ENCODE data around the gene POU4F3.

The POU4F3 gene

DNA sequence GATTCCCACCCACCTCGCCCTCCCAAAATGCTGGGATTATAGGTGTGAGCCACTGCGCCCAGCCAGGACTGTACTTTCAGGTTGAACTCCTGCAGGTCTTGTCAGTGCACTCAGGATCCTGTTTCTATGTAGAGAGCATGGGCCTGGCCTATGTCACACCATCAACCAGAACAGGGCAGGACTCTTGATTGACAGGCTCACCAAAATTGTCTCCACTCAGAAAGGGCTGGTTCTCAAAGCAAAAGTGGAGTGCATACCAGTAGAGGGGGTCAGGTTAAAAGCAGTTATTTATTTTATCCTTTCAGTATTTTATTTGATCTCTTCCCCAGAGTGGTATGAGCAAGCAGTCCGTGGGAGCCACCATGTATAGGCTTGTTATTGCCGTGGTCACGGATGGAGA is 27.4 kb upstream of the POU4F3 start:
- Histone ChIP-seq H3K4me1 (ENCODE audit: control insufficient read depth, insufficient read depth, low read length) (no peaks in the 10 kb centered on the region), H3K36me3 (ENCODE audit: control insufficient read depth, insufficient read depth, low read length) (no peaks in the 10 kb centered on the region), H3K4me3 (ENCODE audit: insufficient read depth, low read depth, low read length) (no peak overlapping the region), H3K27ac (ENCODE audit: insufficient read depth, low read depth, low read length, poor library complexity, severe bottlenecking) (no peak overlapping the region), H3K9me3 (ENCODE audit: control insufficient read depth, low read length) (no peaks in the 10 kb centered on the region), H3K27me3 (ENCODE audit: control insufficient read depth, insufficient read depth, low read length, poor library complexity, severe bottlenecking) (no peaks in the 10 kb centered on the region)
- 89 to 95% methylated on average over 5 of the region's 5 CpGs for WGBS, 2 experiments

- H3K4me3 ChIP-seq (ENCODE audit: insufficient read depth, low read depth, low read length): no peak overlapping the region
Observed at GRCh38 chr5:146313027-146313426, 25.6 kb upstream of the POU4F3 start.

DNA sequence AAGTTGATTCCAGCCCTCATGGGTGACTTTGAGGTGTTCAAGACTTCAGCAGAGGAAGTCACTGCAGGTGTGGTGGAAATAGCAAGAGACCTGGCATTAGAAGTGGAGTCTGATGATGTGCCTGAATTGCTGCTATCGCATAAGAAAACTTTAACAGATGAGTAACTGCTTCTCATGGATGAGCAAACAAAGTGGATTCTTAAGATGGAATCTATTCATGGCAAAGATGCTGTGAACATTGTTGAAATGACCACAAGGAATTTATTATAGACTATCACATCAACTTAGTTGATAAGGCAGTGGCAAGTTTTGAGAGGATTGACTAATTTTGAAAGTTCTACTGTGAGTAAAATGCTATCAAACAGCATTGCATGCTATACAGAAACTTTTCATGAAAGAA is 17.1 kb upstream of the POU4F3 start:
- H3K36me3 ChIP-seq (ENCODE audit: control insufficient read depth, insufficient read depth, low read length): no peaks in the 10 kb centered on the region
- no peak overlapping the region for H3K27ac ChIP-seq (ENCODE audit: insufficient read depth, low read depth, low read length, poor library complexity, severe bottlenecking)
- H3K4me1 ChIP-seq (ENCODE audit: control insufficient read depth, insufficient read depth, low read length): no peaks in the 10 kb centered on the region
- H3K9me3 ChIP-seq (ENCODE audit: control insufficient read depth, low read length): no peaks in the 10 kb centered on the region
- no peak overlapping the region for H3K4me3 ChIP-seq (ENCODE audit: insufficient read depth, low read depth, low read length)
- H3K27me3 ChIP-seq (ENCODE audit: control insufficient read depth, insufficient read depth, low read length, poor library complexity, severe bottlenecking): no peaks in the 10 kb centered on the region
- WGBS, 2 experiments: 91 to 92% methylated on average over 1 of the region's 1 CpG

More at GRCh38 chr5:146313027-146313426, 25.6 kb upstream of the POU4F3 start:
- Histone ChIP-seq H3K36me3 (ENCODE audit: control insufficient read depth, insufficient read depth, low read length) (no peaks in the 10 kb centered on the region), H3K9me3 (ENCODE audit: control insufficient read depth, low read length) (no peaks in the 10 kb centered on the region), H3K4me1 (ENCODE audit: control insufficient read depth, insufficient read depth, low read length) (no peaks in the 10 kb centered on the region), H3K27ac (ENCODE audit: insufficient read depth, low read depth, low read length, poor library complexity, severe bottlenecking) (no peak overlapping the region), H3K27me3 (ENCODE audit: control insufficient read depth, insufficient read depth, low read length, poor library complexity, severe bottlenecking) (no peaks in the 10 kb centered on the region)
- WGBS, 2 experiments: 65 to 68% methylated on average over 7 of the region's 7 CpGs

DNA sequence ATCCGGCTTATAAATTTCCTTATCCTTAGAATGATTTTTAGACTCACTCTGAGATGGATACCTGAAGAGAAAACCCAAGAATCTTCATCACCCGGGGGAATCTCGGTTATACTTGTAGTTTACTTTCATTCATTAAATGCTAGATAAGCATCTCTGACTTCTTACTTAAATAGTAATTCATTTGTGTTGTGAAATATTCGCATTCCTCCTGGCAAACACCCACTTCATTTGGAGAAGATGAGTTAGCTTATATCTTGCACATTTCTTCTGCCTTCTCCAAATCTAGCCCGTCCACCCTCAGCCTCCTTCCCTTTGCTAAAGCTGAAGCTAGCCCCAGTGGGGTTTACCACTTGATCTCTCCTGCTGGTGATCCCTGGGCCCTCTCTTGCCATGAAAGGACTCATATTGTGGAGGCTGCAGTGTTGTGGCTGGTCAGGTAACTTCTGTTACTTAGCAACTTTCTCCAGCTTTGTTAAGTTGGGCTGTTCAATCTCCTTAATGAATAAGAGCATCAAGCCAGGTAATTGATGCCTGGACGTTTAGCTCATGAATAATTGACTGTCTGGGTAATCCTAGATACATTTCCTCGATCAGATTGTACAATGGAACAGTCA is 11.3 kb upstream of the POU4F3 start:
- peaks cover 10% of the 10 kb centered on the region for H3K27me3 ChIP-seq (ENCODE audit: control insufficient read depth, insufficient read depth, low read length, poor library complexity, severe bottlenecking)
- H3K4me3 ChIP-seq (ENCODE audit: insufficient read depth, low read depth, low read length): no peak overlapping the region
- H3K4me1 ChIP-seq (ENCODE audit: control insufficient read depth, insufficient read depth, low read length): peaks cover 4% of the 10 kb centered on the region
- H3K9me3 ChIP-seq (ENCODE audit: control insufficient read depth, low read length): no peaks in the 10 kb centered on the region
- WGBS, 2 experiments: 88 to 90% methylated on average over 5 of the region's 7 CpGs
- no peak overlapping the region for H3K27ac ChIP-seq (ENCODE audit: insufficient read depth, low read depth, low read length, poor library complexity, severe bottlenecking)
- no peaks in the 10 kb centered on the region for H3K36me3 ChIP-seq (ENCODE audit: control insufficient read depth, insufficient read depth, low read length)

- Histone ChIP-seq H3K9me3 (ENCODE audit: control insufficient read depth, low read length) (no peaks in the 10 kb centered on the region), H3K4me1 (ENCODE audit: control insufficient read depth, insufficient read depth, low read length) (peaks cover 4% of the 10 kb centered on the region), H3K27ac (ENCODE audit: insufficient read depth, low read depth, low read length, poor library complexity, severe bottlenecking) (no peak overlapping the region), H3K36me3 (ENCODE audit: control insufficient read depth, insufficient read depth, low read length) (no peaks in the 10 kb centered on the region), H3K4me3 (ENCODE audit: insufficient read depth, low read depth, low read length) (no peak overlapping the region), H3K27me3 (ENCODE audit: control insufficient read depth, insufficient read depth, low read length, poor library complexity, severe bottlenecking) (peaks cover 16% of the 10 kb centered on the region)
- WGBS, 2 experiments: 75 to 100% methylated on average over 1 of the region's 1 CpG
Observed at GRCh38 chr5:146327989-146328388, 10.7 kb upstream of the POU4F3 start.

DNA sequence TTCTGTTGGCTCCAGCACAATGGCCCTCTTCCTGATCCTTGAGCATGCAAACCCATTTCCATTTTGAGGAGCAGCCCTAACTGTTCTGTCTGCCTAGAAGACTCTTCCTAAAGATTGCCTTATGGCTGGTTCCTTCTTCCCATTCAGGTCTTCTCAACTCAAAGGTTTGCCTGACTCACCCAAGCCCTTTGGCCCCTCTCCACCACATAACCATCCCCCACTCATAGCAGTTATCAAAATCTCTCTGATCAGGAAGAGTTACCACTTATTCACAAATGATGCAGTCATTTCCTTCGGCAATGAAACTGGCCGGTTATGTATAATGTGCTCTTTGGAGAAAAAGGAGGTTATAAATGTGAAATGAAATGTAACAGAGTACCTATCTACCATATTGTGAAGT is 8.9 kb upstream of the POU4F3 start:
- H3K36me3 ChIP-seq (ENCODE audit: control insufficient read depth, insufficient read depth, low read length): no peaks in the 10 kb centered on the region
- peaks cover 33% of the 10 kb centered on the region for H3K27me3 ChIP-seq (ENCODE audit: control insufficient read depth, insufficient read depth, low read length, poor library complexity, severe bottlenecking)
- peaks cover 14% of the 10 kb centered on the region for H3K4me1 ChIP-seq (ENCODE audit: control insufficient read depth, insufficient read depth, low read length)
- H3K4me3 ChIP-seq (ENCODE audit: insufficient read depth, low read depth, low read length): no peak overlapping the region
- no peak overlapping the region for H3K27ac ChIP-seq (ENCODE audit: insufficient read depth, low read depth, low read length, poor library complexity, severe bottlenecking)
- WGBS, 2 experiments: 100% methylated on average over 2 of the region's 2 CpGs; no CpG with 5 or more reads in 1 of the 2 experiments
- H3K9me3 ChIP-seq (ENCODE audit: control insufficient read depth, low read length): no peaks in the 10 kb centered on the region

DNA sequence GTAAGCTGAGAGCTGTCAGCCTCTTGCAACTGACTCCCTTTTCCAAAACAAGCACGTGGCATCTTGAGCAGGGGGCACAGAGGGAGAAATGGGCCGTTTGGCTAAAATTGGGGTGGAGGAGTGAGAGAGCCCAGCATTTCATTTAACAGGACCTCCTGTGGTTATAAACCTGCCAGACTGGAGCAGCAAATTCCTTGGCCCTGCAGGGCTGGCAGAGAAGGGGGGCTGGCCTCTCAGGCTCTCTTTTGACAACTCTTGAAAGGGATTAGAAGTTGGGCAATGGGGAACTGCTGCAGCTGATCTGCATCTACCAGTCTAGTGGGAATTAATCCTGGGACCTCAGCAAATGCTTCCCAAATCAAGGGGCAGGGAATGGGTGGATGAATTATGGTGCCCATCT is 7.2 kb upstream of the POU4F3 start:
- Histone ChIP-seq H3K4me3 (ENCODE audit: insufficient read depth, low read depth, low read length) (no peak overlapping the region), H3K27me3 (ENCODE audit: control insufficient read depth, insufficient read depth, low read length, poor library complexity, severe bottlenecking) (peaks cover 50% of the 10 kb centered on the region), H3K36me3 (ENCODE audit: control insufficient read depth, insufficient read depth, low read length) (no peaks in the 10 kb centered on the region), H3K27ac (ENCODE audit: insufficient read depth, low read depth, low read length, poor library complexity, severe bottlenecking) (no peak overlapping the region), H3K4me1 (ENCODE audit: control insufficient read depth, insufficient read depth, low read length) (peaks cover 14% of the 10 kb centered on the region), H3K9me3 (ENCODE audit: control insufficient read depth, low read length) (no peaks in the 10 kb centered on the region)
- WGBS, 2 experiments: 0 to 6% methylated on average over 1 to 2 of the region's 2 CpGs

DNA sequence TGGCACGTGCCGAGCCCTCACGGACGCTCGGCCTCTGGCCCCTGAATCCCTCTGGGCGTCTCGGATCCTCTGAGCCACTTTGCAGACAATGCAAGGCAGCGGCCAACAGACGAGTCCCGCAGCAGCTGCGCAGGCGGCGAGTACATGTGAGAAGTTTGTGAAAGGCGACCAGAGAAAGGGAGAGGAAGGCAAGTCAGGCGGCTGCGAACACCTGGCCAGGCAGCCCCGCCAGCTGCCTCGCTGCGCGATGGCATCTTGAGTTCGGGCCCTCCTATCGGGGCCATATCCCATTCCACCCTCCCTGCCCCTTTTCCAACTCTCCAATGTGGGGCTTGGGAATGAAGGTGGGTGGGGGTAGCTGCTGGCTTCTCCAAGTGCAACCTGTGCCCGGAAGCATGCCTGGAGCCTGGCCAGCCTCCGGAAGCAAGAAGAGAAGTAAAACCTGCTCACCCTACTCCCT is 4.5 kb upstream of the POU4F3 start:
- H3K27me3 ChIP-seq (ENCODE audit: control insufficient read depth, insufficient read depth, low read length, poor library complexity, severe bottlenecking): peaks cover 77% of the 10 kb centered on the region
- 14 to 18% methylated on average over 18 to 24 of the region's 24 CpGs for WGBS, 2 experiments
- peaks cover 14% of the 10 kb centered on the region for H3K4me1 ChIP-seq (ENCODE audit: control insufficient read depth, insufficient read depth, low read length)
- H3K36me3 ChIP-seq (ENCODE audit: control insufficient read depth, insufficient read depth, low read length): no peaks in the 10 kb centered on the region
- no peak overlapping the region for H3K27ac ChIP-seq (ENCODE audit: insufficient read depth, low read depth, low read length, poor library complexity, severe bottlenecking)
- no peaks in the 10 kb centered on the region for H3K9me3 ChIP-seq (ENCODE audit: control insufficient read depth, low read length)
- no peak overlapping the region for H3K4me3 ChIP-seq (ENCODE audit: insufficient read depth, low read depth, low read length)

DNA sequence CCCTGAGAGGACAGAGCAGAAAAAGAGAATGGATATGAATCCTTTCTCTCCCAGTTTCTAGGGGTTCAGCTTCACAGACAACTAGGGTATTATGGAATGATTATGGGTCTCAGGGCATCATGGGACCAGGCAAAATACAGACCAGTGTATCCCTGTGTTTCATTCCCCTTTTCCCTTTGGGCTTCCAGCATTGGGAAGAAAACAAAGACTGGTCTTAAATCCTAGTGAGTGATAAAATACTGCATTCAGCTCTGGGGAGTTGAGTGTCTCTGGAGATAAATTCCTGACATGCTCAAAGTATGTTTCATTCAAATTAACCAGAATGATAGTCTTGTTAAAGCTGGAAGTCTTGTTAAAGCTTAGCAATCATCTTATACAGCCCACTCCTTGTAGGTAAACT is 2.4 kb upstream of the POU4F3 start:
- no peaks in the 10 kb centered on the region for H3K9me3 ChIP-seq (ENCODE audit: control insufficient read depth, low read length)
- no peaks in the 10 kb centered on the region for H3K36me3 ChIP-seq (ENCODE audit: control insufficient read depth, insufficient read depth, low read length)
- H3K4me3 ChIP-seq (ENCODE audit: insufficient read depth, low read depth, low read length): no peak overlapping the region
- no peak overlapping the region for H3K27ac ChIP-seq (ENCODE audit: insufficient read depth, low read depth, low read length, poor library complexity, severe bottlenecking)
- peaks cover 96% of the 10 kb centered on the region for H3K27me3 ChIP-seq (ENCODE audit: control insufficient read depth, insufficient read depth, low read length, poor library complexity, severe bottlenecking)
- H3K4me1 ChIP-seq (ENCODE audit: control insufficient read depth, insufficient read depth, low read length): peaks cover 14% of the 10 kb centered on the region

DNA sequence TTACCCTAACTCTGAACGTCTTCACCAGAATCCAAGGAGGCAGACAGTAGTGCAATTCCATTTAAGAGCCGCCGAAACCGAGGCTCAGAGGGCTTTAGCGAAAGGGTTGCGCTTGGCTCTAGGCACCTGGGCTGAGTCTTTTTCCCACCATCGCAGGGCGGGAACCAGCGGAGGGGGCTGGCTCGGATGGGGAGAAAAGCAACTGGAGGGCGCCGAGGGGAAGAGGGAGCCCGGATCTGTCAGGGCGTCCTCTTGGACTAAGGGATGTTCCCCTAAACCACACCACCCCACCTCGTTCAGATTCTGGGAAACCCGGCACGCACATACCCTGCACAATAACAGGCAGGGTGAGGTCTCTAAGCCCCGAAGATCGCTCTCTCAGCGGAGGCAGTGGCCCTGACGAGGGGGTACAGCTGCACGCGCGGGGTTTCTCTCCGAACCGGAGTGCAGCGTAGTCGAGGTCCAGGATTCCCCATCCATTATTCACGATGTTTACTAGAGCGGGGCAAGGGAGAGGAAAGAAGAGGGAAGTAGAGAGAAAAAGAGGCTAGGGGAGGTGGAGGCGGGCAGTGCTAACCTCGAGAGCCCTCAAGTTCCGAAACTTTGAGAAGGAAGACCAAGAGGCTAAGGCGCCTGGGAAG is 1.3 kb upstream of the POU4F3 start:
- H3K4me3 ChIP-seq (ENCODE audit: insufficient read depth, low read depth, low read length): no peak overlapping the region
- no peak overlapping the region for H3K27ac ChIP-seq (ENCODE audit: insufficient read depth, low read depth, low read length, poor library complexity, severe bottlenecking)
- peaks cover 10% of the 10 kb centered on the region for H3K4me1 ChIP-seq (ENCODE audit: control insufficient read depth, insufficient read depth, low read length)
- H3K27me3 ChIP-seq (ENCODE audit: control insufficient read depth, insufficient read depth, low read length, poor library complexity, severe bottlenecking): peaks cover 100% of the 10 kb centered on the region
- WGBS, 2 experiments: 2 to 3% methylated on average over 34 of the region's 34 CpGs
- no peaks in the 10 kb centered on the region for H3K9me3 ChIP-seq (ENCODE audit: control insufficient read depth, low read length)
- H3K36me3 ChIP-seq (ENCODE audit: control insufficient read depth, insufficient read depth, low read length): no peaks in the 10 kb centered on the region
